AG09309 (cell line): ENCODE results near the gene EPHB1.

Experiments
- DNase-seq: peaks from one replicate; pipeline ENCODE4 v3.0.0-alpha.2; 2010; ENCODE audit warnings: low read depth
- H3K4me3 ChIP-seq: 2 replicates; pipeline ENCODE4 v1.5.1; 2011; ENCODE audit warnings: mild to moderate bottlenecking, low read depth, low read length, moderate library complexity; ENCODE audit not compliant: control insufficient read depth
- TF ChIP-seq, protein P1 (sequence below): IDR thresholded peaks from 2 replicates; pipeline ENCODE4 v1.5.1; 2011; ENCODE audit warnings: mild to moderate bottlenecking, low read depth, low read length, inconsistent platforms; ENCODE audit not compliant: insufficient read depth, control insufficient read depth; ENCODE audit errors: missing control alignments

EPHB1 gene

DNA sequence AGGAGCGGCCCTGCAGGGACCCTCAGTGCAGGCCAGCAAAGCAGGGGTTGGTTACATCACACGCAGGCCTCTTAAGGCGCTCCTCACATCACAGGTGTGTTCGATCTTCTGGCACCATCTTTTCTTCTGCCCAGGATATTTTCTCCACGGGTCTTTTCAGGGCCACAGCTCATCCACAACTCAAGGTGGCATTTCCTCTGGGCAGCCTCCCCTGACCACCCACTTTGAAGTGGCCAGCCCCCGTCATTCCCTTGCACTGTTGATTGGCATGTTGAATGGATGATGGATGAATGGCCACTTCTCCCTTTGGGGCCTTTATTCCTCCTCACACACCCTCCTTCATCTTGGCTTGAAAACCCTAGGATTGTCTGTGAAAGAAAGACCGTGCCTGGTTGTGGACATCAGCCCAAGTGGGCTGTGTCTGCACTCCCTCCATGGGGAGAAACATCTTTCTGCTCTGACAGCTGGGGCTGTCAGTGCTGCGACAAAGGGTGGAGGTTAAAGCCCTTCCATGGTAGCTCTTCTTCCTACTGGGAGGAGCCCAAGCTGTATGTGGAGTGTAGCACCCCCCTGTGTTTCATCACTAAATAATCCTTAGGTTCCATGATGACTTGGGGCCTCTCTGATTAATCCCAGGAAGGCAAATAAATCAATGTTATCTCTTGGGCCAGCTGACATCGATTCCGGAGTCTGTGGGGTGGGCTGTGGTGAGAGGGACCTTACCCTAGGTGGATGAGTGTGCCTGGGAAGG, 102.5 kb downstream of the EPHB1 start:
- DNase-seq: no peak
- TF ChIP-seq, protein P1, sequence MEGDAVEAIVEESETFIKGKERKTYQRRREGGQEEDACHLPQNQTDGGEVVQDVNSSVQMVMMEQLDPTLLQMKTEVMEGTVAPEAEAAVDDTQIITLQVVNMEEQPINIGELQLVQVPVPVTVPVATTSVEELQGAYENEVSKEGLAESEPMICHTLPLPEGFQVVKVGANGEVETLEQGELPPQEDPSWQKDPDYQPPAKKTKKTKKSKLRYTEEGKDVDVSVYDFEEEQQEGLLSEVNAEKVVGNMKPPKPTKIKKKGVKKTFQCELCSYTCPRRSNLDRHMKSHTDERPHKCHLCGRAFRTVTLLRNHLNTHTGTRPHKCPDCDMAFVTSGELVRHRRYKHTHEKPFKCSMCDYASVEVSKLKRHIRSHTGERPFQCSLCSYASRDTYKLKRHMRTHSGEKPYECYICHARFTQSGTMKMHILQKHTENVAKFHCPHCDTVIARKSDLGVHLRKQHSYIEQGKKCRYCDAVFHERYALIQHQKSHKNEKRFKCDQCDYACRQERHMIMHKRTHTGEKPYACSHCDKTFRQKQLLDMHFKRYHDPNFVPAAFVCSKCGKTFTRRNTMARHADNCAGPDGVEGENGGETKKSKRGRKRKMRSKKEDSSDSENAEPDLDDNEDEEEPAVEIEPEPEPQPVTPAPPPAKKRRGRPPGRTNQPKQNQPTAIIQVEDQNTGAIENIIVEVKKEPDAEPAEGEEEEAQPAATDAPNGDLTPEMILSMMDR: no peak
- no peak overlapping the region for H3K4me3 ChIP-seq

DNA sequence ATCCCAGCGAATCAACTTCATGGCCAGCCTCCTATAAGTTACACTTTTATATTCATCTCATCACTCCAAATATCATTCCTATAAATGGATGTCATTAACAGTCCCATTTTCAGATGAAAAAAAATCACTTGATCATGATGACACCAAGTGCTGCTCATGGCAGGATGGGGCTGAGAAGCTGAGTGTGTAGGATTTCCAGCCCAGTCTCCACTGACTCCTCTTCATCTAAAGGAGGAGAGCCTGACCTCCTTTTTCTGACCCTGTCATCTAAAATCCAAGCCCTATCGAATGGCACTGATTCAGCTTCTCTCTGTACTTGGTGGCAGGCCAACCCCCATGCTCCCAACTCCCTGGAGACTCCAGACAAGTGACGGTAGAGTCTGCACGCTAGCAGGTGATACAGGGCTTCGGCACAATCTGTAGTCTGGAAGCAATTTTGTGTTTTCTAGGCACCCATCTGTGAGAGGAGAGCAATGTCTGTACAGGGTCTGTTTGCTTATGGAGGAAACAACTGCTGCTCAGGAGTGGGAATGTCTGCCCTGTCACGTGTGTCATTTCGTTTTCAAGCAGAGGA, 103.2 kb downstream of the EPHB1 start:
- TF ChIP-seq, protein P1: no peak
- DNase-seq: no peak
- H3K4me3 ChIP-seq: no peak overlapping the region

DNA sequence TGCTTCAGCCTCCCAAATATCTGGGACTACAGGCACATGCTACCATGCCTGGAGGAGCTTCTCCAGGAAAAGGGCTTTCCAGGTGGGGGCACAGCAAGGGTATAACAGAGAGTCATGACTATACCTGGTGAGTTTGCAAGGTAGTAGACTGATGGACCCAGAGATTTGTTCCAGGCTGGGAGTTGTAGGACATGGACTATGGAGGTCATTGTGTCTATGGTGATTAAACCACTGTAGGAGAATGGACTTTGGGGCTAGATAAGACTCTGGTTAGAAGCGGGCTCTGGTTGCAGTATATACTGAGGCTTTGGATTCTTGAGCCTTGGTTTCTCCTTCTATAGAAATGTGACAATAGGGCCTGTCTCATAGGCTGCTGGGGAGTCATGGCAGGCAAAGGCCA, 104.7 kb downstream of the EPHB1 start:
- no peak overlapping the region for H3K4me3 ChIP-seq
- TF ChIP-seq, protein P1: no peak
- DNase-seq: no peak

DNA sequence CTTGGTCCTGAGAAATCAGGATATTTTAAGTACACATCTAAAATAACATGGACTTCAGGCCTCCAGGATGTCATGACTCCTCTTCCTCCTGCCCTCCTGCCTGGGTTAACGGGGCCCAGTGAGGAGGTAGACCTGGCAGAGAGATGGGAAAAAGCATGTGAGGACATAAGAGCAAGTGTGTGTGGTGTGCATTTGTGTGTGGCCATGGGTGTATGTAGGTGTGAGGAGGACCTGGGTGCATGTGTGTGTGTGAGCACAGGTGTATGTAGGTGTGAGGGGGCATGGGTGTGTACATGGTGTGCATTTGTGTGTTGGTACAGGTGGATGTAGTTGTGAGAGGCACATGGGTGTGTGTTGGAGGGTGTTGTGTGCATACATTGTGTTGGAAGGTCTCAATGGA, 105.4 kb downstream of the EPHB1 start:
- no peak for DNase-seq
- no peak overlapping the region for H3K4me3 ChIP-seq
- TF ChIP-seq, protein P1: no peak

DNA sequence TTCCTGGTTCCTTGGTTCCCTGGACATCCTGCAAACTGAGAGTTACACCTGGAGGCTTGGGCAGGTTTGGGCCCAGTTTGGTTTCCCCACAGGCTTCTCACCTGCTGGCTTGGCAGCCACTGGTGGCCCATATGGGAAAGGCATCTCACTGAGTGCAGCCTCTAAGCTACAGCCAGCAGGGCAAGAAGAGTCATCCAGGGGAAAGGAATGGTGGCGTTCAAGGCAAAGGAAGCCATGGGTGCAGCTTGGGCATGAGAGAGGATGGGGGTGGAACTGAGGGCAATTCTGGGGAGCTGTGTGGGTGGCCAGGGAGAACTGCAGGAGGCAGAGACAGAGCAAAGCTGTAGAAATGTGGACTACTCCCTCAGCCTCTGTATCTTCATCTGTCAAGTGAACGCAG, 106.4 kb downstream of the EPHB1 start:
- DNase-seq: no peak
- TF ChIP-seq, protein P1: no peak
- no peak overlapping the region for H3K4me3 ChIP-seq

DNA sequence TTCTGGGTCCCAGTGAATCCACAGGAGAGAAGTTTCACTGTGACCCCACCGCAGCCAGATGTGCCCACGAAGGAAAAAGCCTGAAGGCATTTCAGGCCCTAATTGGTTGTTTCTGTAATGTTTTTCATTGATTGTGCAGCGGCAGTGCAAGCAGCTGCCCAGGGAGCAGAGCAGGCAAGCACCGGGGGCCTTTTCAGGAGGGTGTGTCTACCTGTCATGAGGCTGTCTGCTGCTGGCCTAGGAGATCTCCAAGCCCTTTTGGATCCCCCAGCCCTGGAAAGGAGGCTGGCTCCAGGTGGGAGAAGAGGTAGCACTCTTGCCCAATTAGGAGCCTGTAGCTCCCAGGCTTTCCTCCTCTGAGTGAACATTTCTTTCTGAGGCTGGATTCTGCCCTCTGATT, 108.8 kb downstream of the EPHB1 start:
- DNase-seq: no peak
- TF ChIP-seq, protein P1: no peak
- no peak overlapping the region for H3K4me3 ChIP-seq
